Ishikawa (cell line): ENCODE results near the gene C1GALT1.

Experiments
- CEBPB ChIP-seq: IDR thresholded peaks from 2 replicates; pipeline ENCODE4 v1.6.1; 2012
- CREB1 ChIP-seq: IDR thresholded peaks from 2 replicates; pipeline ENCODE4 v1.6.1; 2012; ENCODE audit warnings: low read depth
- EGR1 ChIP-seq: IDR thresholded peaks from 2 replicates; pipeline ENCODE4 v1.6.1; 2012
- EP300 ChIP-seq: IDR thresholded peaks from 2 replicates; pipeline ENCODE4 v1.6.1; 2012; ENCODE audit warnings: borderline replicate concordance
- FOXM1 ChIP-seq: IDR thresholded peaks from 2 replicates; pipeline ENCODE4 v1.6.1; 2012; ENCODE audit warnings: low read depth, borderline replicate concordance
- RAD21 ChIP-seq: IDR thresholded peaks from 2 replicates; pipeline ENCODE4 v1.6.1; 2012; ENCODE audit warnings: low read depth
- TAF1 ChIP-seq: IDR thresholded peaks from 2 replicates; pipeline ENCODE4 v1.6.1; 2012; ENCODE audit warnings: low read depth, mild to moderate bottlenecking
- TCF12 ChIP-seq: IDR thresholded peaks from 2 replicates; pipeline ENCODE4 v1.6.1; 2012; ENCODE audit warnings: low read depth
- TEAD4 ChIP-seq: IDR thresholded peaks from 2 replicates; pipeline ENCODE4 v1.6.1; 2012
- USF1 ChIP-seq: IDR thresholded peaks from 2 replicates; pipeline ENCODE4 v1.6.1; 2012
- YY1 ChIP-seq: IDR thresholded peaks from 2 replicates; pipeline ENCODE4 v1.6.1; 2012; ENCODE audit warnings: low read depth
- ZBTB7A ChIP-seq: IDR thresholded peaks from 2 replicates; pipeline ENCODE4 v1.6.1; 2012; ENCODE audit warnings: low read depth
- TF ChIP-seq, protein P1 (sequence below): IDR thresholded peaks from 2 replicates; pipeline ENCODE4 v1.6.1; 2012
- TF ChIP-seq, protein P2 (sequence below): IDR thresholded peaks from 2 replicates; pipeline ENCODE4 v1.6.1; 2012; ENCODE audit warnings: low read depth, mild to moderate bottlenecking

DNA sequence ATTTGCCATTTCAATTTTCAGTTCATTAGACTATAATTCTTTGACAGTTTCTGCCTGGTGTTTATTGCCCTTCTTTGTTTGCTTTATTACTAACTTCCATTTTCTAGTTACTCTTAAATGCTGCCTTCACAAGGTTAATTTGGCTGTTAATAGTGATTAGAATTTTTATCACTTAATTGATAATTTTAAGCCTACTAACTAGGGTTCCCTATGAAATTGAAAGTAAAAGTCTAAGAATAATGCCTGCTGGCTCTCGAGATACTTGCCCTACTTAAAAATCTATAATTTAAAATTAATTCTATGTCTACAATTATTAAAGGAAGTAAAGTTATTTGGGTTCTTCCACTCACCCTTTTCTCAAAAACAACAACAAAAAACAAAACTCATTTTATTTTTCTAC is 65.3 kb downstream of the C1GALT1 start:
- TF ChIP-seq EP300, result no peak
- no peak for TF ChIP-seq RAD21
- TF ChIP-seq TEAD4, result no peak
- TF ChIP-seq FOXM1, result no peak
- no peak for TF ChIP-seq EGR1
- no peak for TF ChIP-seq TCF12
- TF ChIP-seq ZBTB7A, result no peak
- TF ChIP-seq, protein P1, sequence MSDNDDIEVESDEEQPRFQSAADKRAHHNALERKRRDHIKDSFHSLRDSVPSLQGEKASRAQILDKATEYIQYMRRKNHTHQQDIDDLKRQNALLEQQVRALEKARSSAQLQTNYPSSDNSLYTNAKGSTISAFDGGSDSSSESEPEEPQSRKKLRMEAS, result no peak
- TF ChIP-seq TAF1, result no peak
- no peak for TF ChIP-seq YY1
- TF ChIP-seq, protein P2, sequence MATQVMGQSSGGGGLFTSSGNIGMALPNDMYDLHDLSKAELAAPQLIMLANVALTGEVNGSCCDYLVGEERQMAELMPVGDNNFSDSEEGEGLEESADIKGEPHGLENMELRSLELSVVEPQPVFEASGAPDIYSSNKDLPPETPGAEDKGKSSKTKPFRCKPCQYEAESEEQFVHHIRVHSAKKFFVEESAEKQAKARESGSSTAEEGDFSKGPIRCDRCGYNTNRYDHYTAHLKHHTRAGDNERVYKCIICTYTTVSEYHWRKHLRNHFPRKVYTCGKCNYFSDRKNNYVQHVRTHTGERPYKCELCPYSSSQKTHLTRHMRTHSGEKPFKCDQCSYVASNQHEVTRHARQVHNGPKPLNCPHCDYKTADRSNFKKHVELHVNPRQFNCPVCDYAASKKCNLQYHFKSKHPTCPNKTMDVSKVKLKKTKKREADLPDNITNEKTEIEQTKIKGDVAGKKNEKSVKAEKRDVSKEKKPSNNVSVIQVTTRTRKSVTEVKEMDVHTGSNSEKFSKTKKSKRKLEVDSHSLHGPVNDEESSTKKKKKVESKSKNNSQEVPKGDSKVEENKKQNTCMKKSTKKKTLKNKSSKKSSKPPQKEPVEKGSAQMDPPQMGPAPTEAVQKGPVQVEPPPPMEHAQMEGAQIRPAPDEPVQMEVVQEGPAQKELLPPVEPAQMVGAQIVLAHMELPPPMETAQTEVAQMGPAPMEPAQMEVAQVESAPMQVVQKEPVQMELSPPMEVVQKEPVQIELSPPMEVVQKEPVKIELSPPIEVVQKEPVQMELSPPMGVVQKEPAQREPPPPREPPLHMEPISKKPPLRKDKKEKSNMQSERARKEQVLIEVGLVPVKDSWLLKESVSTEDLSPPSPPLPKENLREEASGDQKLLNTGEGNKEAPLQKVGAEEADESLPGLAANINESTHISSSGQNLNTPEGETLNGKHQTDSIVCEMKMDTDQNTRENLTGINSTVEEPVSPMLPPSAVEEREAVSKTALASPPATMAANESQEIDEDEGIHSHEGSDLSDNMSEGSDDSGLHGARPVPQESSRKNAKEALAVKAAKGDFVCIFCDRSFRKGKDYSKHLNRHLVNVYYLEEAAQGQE, result no peak
- TF ChIP-seq CEBPB, result no peak
- TF ChIP-seq USF1, result no peak
- TF ChIP-seq CREB1, result no peak
